GM12801 (cell line): ENCODE measurements around the gene PGLYRP2.

Experiments used
- TF ChIP-seq, protein P1 (sequence below): IDR thresholded peaks from one replicate; pipeline ENCODE4 v1.5.1; 2011; ENCODE audit warnings: control low read depth; ENCODE audit not compliant: insufficient read length; ENCODE audit errors: extremely low read depth

Gene PGLYRP2, protein sequence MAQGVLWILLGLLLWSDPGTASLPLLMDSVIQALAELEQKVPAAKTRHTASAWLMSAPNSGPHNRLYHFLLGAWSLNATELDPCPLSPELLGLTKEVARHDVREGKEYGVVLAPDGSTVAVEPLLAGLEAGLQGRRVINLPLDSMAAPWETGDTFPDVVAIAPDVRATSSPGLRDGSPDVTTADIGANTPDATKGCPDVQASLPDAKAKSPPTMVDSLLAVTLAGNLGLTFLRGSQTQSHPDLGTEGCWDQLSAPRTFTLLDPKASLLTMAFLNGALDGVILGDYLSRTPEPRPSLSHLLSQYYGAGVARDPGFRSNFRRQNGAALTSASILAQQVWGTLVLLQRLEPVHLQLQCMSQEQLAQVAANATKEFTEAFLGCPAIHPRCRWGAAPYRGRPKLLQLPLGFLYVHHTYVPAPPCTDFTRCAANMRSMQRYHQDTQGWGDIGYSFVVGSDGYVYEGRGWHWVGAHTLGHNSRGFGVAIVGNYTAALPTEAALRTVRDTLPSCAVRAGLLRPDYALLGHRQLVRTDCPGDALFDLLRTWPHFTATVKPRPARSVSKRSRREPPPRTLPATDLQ

DNA sequence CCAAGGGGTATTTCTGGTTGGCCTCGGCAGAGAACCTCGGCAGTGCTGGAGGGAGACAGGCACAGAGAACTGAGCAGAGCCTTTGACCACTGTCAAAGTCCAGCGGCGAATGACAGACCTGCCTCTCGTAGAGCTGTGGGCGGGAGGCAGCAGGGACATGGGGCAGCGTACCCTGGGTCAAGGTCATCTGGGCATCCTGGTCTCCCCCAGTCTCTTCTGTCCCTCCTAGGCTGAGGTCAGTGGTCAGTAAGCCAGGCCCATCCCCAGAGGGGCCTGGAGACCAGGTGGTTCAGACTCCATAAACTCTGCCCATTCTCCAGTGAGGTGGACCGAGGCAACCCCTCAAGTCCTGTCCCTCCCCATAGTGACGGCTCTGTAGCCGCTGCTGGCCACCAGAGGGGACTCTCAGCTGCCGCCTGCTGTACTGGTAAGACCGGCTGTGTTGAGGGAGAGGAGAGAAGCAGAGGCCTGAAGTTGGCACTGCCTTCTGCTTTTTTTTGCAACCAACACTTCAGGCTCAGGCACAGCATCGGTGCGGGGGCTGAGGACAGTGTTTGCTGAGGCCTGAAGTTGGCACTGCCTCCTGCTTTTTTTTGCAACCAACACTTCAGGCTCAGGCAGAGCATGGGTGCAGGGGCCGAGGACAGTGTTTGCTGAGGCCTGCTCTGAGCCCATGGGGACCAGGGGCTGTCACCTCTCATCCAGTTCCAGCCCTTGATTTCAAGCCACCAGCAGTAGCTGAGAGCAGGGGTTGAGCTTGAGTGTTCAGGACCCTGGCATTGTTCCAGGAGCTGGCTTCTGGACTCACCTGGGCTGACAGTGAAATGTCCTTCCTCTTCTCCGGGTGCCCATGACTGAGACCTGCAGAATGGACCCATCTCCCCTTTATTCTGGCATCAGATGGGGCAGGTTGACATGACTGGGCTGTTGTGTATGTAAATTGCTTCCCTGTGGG lies at the start of gene PGLYRP2:
PGLYRP2 (minus strand) TSS at position 111 of the 955 bp plus-strand sequence. CDS start 130 bp downstream, outside the sequence.
- TF ChIP-seq, protein P1, sequence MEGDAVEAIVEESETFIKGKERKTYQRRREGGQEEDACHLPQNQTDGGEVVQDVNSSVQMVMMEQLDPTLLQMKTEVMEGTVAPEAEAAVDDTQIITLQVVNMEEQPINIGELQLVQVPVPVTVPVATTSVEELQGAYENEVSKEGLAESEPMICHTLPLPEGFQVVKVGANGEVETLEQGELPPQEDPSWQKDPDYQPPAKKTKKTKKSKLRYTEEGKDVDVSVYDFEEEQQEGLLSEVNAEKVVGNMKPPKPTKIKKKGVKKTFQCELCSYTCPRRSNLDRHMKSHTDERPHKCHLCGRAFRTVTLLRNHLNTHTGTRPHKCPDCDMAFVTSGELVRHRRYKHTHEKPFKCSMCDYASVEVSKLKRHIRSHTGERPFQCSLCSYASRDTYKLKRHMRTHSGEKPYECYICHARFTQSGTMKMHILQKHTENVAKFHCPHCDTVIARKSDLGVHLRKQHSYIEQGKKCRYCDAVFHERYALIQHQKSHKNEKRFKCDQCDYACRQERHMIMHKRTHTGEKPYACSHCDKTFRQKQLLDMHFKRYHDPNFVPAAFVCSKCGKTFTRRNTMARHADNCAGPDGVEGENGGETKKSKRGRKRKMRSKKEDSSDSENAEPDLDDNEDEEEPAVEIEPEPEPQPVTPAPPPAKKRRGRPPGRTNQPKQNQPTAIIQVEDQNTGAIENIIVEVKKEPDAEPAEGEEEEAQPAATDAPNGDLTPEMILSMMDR, result no peak

DNA sequence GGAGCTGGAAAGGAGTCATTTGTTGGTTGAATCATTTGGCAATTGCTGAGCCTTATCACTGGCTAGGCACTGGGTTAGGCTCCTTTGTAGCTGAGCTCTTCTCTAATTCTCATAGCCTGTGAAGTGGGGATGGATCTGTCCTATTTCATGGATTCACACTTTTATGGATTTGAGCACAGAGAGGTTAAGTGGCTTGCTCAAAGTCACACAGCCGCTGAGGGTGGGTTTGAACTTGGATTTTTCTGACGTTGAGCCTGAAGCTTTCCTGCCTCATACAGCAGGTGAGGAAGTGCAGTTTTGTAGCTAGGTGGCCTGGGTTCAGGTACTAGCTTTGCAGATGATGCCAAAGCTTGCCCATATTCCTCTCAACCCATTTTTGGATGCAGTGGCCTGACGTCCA lies 48.4 kb upstream of the PGLYRP2 start:
- TF ChIP-seq, protein P1, result no peak

DNA sequence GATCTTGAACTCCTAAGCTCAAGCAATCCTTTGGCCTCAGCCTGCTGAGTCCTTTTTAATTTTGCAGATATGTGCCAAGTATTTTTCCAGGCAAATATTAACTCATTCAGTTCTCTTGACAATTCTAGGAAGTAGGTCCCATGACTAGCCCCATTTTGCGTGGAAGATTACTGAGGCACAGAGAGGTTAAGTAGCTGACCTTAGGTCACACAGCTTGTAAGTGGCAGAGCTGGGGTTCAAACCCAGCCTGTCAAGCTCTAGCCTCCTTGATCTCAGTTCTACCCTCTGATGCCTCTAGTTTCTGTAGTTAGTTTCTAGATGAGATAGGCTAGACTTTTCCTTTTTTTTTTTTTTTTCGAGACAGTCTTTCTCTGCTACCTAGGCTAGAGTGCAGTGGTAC lies 47.1 kb upstream of the PGLYRP2 start:
- TF ChIP-seq, protein P1, result no peak

DNA sequence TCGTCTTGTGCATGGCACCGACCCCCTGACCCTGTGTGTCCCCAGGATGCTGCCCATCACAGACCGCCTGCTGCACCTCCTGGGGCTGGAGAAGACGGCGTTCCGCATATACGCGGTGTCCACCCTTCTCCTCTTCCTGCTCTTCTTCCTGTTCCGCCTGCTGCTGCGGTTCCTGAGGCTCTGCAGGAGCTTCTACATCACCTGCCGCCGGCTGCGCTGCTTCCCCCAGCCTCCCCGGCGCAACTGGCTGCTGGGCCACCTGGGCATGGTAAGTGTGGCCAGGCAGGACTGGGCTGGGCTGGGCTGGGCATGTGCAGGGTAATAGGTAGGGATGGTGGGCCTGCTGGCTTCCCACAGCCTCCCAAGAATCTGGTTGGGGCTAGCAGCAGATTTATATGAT lies 46.0 kb upstream of the PGLYRP2 start:
- TF ChIP-seq, protein P1, result no peak

DNA sequence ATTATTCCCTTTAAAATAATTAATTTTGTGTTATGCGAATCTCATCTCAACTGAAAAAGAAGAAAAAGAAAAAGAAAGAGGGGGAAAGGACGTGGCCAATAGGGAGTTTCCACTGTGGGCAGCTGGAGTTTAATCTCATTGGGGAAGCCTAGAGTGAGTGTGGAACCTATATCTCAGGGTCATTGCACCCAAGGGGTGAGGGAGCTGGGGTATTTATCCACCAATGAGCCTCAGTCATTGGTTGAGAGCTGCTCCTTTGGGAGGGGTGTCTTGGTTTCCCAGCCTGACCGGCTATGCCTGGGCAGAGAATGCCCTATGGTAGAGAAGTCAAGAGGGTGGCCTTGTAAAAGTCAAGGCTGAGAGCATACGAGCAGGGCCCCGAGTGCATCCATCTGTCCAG lies 45.5 kb upstream of the PGLYRP2 start:
- TF ChIP-seq, protein P1, result no peak

DNA sequence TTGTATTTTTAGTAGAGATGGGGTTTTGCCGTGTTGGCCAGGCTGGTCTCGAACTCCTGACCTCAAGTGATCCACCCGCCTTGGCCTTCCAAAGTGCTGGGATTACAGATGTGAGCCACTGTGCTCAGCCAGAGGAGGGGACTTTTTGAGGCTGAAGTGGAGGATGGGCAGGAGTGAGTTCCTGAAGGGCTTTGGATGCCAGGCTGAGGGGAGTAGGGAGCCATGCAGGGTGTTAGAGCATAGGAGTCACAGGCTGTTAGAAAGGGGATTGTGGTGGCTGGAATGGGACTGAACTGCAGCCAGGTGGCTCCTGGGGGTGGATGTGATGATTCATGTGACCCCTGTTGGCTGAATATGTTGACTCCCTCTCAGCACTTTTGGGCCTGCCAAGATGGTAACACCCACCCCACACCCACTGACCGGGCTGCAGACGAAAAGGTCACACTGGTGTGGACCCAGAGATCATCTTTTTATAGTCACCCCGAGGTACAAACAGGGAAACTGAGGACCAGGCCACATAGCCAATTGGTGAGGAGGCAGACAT lies 40.2 kb upstream of the PGLYRP2 start:
- TF ChIP-seq, protein P1, result no peak

DNA sequence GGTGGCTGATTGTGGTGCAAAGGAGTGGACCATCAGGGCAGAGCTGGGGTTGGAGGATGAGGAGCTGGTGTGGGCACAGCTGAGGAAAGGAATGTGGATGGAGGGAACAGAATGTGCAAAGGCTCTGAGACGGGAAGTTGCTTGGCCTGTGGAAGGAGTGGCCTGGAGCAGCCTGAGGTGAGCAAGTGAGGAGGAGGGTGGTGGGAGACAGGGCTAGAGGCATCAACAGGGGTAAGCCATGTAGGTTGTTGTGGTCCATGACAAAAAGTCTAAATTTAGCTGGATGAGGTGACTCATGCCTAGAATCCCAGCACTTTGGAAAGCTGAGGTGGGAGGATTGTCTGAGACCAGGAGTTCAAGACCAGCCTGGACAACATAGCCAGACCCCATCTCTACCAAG lies 38.5 kb upstream of the PGLYRP2 start:
- TF ChIP-seq, protein P1, result no peak
